DMS114 treated with DMSO at 0.1 percent for 48 hours (cell line): ENCODE measurements around the gene FAM20C.
"Not testable (repeated sequence)": the region's sequence is repeated elsewhere in the genome, so short reads cannot be mapped to it uniquely, and the experiment has no call there.

Source experiments
- DNase-seq: peaks from one replicate; lab custom pipeline; 2025; ENCODE audit not compliant: unreplicated experiment; lab: John Stamatoyannopoulos, UW

The FAM20C gene

DNA sequence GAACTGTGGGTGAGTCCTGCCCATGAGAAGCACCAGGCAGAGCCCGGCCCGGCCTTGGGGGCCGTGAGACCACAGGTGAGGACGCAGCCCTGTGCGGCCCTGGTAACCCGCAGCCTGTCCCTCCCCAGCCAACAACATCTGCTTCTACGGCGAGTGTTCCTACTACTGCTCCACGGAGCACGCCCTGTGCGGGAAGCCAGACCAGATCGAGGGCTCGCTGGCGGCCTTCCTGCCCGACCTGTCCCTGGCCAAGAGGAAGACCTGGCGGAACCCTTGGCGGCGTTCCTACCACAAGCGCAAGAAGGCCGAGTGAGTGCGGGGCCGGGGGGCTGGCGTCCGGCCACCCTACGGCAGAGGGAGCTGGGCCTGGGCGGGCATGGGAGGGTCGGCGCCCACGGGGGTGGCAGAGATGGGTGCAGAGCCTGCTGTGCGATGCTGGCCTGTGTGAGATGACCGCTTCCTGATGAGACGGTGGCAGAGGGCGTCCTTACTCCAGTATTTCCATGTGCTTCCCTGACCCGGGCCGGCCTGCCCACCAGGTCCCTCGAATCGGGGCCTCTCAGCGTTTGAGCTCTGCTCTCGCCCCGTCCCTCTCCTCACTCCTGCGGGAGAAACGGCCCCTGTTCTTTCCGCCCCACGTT is 63.5 kb downstream of the FAM20C start:
- DNase-seq, result no peak

DNA sequence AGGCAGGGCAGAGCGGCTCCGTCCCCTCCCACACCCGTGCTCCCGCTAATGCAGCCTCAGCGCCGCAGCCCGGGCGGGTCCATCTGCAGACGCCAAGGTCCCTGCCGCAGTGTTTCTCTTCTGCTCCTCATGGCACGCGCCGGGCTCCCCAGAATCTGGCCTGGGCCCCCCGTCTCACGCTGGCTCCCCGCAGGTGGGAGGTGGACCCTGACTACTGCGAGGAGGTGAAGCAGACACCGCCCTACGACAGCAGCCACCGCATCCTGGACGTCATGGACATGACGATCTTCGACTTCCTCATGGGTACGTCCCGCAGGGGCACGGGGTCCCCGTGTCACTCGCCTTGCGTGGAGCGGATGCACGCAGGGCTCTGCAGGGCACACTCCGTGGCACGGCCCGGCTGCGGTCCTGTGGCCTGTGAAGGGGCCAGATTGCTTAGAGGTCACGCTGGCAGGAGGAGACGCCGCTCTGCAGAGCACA is 64.1 kb downstream of the FAM20C start:
- DNase-seq, result no peak

DNA sequence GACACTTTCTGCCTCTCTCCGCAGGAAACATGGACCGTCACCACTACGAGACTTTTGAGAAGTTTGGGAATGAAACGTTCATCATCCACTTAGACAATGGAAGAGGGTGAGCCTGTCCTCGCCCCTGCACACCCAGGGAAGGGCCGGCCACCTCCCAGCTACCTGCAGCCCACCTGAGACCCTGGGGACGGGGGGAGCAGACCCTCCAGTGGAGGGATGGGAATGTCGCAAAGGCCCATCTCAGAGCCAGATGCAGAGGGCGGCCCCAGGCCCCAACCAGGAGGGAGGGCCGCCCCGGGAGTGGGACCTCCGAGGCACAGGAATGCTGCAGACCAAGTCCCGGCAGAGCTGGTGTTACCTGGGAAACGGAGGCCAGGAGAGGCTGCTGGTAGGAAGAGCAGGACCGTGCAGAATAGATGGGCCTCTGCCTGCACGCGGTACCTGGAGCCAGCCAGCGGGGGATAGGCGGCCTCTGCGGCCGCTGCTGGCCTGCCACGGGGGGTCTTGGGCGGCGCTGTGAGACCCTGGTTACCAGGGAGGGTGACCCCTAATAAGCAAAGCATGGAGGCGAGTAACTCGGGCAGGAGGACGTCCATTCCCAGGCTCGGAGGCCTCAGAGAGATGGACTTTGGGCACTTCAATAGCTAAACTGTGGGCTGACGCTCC is 64.7 kb downstream of the FAM20C start:
- no peak for DNase-seq

DNA sequence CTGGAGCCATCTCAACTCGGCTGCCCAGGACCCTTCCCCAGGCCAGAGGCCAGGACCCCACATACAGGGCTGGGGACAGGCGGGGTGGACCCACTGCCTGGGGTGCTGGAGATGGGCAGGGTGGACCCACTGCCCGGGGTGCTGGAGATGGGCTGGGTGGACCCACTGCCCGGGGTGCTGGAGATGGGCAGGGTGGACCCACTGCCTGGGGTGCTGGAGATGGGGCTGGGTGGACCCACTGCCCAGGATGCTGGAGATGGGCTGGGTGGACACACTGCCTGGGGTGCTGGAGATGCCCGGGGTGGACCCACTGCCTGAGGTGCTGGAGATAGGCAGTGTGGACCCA is 65.2 kb downstream of the FAM20C start:
- no peak for DNase-seq

DNA sequence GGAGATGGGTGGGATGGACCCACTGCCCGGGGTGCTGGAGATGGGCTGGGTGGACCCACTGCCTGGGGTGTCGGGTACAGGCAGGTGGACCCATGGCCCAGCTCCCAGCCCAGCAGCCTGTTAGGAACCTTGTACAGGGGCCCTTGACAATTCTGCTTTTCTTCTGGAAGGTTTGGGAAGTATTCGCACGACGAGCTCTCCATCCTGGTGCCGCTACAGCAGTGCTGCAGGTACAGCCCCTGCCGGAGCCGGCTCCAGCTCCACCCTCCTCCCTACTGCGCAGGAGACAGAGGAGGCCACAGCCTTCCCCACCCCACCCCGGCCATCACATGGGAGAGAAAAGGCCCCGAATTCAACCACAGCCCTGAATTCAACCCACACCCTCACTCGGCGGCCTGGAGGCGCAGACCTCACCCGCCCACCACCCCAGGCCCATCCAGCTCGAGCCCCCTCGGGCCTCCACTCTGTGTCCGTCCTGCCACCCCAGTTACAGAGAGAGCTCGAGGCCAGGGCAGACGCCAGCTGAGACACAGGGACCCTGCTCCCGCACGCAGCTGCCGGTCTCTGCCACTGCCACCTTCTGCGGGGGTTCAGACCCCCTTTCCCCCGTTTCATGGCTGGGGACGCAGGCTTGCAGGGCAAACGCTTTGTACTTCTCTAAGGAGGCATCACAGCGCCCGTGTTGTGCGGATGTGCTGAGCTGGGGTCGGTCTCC is 66.3 kb downstream of the FAM20C start:
- DNase-seq, result no peak

DNA sequence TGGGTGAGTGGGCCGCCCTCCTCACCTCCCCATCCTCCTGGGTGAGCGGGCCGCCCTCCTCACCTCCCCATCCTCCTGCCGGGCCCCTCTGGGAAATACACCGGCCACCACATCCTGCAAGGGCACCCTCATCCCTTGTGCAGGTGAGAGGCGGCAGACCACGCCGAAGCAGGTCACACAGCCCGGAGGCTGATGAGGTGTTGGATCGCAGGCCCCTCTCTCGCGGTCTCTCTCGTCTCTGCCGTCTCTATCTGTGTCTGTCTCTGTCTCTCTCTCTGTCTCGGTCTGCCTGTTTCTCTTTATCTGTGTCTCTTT is 66.8 kb downstream of the FAM20C start:
- no peak for DNase-seq

DNA sequence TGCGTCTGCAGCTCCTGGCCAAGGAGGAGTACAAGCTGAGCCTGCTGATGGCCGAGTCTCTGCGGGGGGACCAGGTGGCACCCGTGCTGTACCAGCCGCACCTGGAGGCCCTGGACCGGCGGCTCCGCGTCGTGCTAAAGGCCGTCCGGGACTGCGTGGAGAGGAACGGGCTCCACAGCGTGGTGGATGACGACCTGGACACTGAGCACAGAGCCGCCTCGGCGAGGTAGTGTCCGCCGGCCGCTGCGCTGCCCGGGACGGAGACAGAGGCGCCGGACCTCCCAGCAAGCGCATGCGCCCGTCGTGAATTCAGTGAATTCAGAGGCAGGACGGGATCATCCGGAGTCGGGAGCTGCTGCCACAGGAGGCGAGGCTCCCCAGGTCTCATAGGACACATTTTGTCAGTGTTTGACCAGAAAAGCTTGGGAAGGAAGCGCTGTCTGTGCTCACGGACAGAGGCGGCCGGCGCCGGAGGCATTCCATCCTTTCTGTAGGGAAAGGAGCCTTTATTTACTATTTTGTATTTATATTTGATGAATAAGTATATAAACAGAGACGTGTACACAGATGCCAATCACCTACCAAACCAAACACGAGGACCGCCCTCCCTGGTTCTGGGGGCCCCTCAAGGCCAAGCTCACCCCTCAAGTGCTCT is 67.5 kb downstream of the FAM20C start:
- DNase-seq, result no peak

DNA sequence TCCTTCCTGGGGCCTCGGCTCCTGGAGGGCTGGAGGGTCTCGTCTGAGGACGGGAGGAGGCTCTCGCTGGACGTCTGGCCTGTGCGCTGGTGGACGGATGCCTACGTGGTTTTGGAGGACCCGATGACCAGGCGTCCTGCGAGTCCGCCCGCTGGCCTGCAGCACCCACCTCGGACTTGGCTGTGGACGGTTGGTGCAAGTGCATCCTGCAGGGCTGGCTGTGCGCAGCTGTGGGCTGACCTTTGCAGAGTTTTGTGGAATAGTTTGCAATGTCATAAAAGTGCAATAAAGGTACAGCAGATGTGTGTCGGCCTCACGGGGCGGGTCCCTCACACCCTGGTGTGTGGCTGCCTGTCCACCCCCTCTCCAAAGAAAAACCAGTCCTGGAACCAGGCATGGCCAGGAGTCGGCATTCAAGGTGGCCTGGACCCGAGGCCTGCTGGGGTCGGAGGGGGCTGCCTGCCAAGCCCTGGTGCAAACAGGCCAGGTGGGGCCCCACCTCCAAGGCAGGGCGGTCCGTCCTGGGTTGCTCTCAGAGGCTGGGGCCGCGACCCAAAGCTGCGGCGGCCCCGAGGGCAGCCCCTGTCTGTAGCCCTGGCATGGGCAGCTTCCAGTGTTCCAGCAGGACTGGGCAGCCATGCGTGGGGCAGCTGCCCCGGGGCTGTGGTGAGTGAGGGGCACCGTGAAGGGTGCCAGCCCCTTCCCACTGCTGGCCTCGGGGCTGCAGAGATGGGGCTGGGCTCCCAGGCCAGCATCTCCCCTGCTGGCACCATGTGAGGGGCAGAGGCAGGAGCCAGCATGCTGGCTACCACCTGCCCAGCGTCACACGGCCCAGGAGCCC is 68.3 kb downstream of the FAM20C start:
- DNase-seq, result no peak

DNA sequence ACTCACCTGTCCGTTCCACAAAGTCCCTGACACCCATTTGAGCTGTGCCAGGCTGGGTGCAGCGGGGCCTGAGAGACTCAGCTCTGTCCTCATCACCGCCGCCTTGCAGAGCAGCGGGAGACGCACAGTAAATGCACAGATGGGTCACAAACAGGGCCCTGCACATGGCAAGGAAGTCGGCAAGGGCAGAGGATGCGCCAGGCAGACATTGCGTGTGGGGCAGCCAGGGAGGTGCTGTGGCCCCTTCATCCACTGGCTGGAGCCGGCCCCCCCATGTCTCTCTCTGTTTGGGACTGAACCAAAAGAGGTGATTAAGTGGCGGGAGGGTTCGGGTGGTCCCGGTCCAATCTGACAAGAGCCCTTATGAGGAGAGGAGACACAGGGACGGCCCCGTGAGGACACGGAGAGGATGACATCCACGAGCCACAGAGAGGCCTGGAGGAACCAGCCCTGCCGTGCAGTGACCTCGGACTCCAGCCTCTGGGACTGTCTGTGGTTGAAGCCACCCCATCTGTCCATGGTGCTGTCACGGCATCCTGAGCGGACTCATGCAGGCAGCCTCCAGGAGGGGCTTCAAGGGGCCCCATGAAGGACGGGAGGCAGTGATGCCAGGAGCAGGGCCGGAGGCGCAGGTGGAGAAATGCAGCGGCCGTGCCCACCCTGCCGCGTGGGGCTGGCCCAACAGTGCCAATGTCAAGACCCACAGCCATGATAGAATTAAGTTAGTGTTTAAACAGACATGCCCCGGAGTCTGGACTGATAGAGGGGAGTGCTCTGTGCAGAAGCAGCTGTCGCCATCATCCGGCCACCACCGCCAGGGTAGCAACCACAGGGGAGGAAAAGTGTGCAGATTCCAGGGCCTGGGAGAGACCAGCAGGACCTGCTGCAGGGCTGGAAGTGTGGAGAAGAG is 69.2 kb downstream of the FAM20C start:
- DNase-seq, result no peak

DNA sequence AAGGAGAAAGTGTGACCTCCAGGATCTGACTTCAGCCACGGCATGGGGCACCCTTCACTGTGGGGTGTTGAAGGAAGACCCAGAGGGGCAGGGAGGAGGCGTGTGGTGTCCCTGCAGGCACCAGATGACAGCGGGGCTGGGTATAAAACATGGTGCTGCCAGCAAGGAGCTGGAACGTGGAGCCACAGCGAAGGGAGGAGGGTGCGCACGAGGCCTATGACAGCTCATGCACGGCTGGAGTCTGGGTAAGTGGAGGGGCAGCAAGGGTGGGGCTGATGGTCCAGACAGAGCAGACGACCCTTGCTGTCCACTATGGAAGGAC is 69.8 kb downstream of the FAM20C start:
- no peak for DNase-seq

DNA sequence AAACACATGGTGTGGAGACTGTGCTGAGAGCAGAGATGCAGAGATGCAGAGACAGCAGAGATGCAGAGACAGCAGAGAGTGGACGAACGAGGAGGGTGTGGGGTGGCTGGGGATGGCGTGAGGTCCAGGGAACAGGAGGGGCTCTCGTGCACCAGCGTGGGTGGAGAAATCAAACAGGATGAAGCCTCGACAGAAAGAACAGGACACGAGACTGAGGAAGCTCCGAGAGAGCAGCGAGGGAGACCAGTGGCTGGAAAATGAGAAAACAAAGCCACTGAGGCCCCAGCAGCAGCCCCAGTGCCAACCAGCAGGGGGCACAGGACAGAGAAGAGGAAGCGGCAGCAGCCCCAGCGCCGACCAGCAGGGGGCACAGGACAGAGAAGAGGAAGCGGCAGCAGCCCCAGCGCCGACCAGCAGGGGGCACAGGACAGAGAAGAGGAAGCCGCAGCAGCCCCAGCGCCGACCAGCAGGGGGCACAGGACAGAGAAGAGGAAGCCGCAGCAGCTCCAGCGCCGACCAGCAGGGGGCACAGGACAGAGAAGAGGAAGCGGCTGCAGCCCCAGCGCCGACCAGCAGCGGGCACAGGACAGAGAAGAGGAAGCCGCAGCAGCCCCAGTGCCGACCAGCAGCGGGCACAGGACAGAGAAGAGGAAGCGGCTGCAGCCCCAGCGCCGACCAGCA is 70.4 kb downstream of the FAM20C start:
- not testable (repeated sequence) for DNase-seq

DNA sequence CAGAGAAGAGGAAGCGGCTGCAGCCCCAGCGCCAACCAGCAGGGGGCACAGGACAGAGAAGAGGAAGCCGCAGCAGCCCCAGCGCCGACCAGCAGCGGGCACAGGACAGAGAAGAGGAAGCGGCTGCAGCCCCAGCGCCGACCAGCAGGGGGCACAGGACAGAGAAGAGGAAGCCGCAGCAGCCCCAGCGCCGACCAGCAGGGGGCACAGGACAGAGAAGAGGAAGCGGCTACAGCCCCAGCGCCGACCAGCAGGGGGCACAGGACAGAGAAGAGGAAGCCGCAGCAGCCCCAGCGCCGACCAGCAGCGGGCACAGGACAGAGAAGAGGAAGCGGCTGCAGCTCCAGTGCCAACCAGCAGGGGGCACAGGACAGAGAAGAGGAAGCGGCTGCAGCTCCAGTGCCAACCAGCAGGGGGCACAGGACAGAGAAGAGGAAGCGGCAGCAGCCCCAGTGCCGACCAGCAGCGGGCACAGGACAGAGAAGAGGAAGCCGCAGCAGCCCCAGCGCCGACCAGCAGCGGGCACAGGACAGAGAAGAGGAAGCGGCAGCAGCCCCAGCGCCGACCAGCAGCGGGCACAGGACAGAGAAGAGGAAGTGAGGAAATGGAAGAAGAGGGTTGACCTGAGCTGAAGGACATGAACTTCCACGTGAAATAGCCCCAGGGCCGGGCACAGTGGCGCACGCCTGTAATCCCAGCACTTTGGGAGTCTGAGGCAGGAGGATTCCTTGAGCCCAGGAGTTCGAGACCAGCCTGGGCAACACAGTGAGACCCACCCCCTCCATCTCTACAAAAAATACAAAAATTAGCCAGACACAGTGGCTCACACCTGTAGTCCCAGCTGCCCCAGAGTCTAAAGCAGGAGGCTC is 71.3 kb downstream of the FAM20C start:
- not testable (repeated sequence) for DNase-seq

DNA sequence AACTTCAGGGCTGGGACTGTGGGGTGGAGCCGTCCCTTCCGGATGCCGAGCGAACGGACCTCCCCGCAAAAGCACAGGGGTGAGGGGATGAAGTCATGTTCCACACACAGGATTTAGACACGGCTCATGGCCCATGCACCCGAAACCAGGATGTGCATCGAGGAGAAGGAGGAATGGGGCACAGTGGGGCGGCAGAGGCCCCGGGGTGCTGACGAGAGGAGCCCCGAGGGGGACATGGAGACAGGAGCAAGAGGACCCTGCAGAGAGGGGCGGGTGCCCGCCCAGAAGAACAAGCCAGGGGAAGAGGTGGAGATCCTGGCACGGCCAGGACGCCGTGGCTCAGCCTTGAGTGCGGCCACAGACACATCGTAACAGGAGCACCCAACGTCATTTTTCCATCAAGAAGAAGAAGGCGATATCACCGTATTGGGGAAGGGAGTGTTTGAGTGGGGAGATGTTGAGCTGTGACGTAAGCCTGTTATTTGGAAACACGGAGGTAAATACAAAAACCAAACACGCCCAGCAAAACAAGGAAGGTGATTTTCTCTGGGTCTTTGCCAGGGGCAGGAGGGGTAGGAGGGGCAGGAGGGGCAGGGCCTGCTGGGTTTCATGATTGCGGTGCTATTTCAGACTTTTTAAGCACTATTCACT is 72.3 kb downstream of the FAM20C start:
- DNase-seq, result no peak

DNA sequence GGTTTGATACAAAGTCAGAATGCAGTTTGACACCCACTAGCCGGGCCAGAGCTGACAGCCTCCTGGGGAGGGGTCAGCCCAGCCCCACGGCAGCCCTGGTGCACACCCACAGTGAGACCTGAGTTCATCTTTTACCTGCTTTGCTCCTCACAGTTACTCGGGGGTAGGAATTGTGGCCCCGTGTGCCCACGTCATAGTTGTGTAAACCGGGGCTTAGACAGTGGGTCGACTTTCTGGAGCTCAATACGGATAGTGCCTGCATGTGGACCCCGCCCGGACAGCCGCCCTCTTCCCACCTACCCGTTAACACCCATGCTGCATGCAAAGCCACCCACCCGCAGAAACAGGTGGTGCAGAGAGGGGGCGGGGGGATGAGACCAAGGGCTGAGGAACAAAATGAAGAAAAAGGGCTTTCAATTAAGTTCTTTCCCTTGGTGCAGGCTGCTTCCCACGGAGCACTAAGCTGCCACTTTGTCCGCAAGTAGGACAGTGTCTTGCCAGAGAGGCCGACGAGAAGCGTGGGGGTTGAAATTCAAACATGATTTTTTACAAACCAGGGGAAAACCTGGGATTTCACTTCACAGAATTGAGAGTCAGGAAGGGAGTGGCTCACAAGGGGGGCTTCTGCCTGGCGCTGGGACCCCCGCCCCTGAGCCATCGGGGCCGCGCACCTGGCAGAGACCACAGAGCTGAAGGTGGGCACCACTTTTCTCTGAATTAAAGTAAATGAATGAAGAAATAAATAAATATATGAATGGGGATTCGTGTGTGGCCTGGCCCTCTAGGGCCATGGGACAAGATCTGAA is 73.0 kb downstream of the FAM20C start:
- no peak for DNase-seq

DNA sequence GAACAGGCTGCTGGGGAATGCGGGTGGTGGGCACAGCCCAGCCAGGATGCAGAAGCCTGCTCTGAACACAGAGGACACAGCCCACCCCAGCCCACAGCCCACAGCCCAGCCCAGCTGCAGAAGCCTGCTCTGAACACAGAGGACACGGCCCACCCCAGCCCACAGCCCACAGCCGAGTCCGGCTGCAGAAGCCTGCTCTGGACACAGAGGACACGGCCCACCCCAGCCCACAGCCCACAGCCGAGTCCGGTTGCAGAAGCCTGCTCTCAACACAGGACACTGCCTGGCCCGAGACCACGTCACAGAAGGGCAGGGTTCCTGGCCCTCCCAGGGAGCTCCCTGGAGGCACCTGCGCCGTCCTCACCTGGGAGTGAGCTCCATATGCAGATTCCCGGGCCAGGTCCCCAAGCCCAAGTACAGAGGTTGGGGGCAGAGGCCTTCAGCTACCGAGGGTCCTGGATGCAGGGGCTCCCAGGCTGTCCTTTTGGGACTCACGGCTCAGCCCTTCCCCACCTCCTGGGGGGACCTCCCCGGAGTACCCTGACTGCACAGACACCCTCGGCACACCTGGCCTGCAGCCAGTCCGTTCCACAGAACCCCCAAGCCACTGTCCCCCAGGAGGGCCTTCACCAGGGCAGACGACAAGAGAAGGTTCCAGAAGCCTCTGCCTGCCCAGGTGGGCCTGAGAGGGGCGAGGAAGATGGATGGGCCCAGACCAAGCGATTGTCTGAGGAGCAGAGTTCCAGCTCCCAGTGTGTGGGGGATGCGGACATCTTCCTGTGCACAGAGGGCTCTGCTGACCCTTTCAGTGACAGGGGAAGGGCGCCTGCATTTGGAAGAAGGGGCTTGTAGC is 73.9 kb downstream of the FAM20C start:
- no peak for DNase-seq
